ENCODE results near the gene AGTRAP.

The AGTRAP gene

DNA sequence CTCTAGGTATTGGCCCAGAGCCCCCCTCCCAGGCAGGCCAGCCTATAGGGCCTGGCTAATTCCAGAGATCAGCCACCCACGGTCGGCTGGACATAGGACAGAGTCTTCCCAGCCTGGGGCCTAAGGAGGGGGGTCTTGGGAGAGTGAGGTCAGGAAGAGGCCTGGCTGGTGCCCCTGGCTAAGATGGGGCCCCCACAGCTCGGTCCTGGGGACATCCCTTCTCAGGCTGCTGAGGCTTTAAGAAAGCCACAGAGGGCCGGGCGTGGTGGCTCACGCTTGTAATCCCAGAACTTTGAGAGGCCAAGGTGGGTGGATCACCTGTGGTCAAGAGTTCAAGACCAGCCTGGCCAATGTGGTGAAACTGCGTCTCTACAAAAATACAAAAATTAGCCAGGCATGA, 28.6 kb downstream of the AGTRAP start:
- DNase-seq: no peak

DNA sequence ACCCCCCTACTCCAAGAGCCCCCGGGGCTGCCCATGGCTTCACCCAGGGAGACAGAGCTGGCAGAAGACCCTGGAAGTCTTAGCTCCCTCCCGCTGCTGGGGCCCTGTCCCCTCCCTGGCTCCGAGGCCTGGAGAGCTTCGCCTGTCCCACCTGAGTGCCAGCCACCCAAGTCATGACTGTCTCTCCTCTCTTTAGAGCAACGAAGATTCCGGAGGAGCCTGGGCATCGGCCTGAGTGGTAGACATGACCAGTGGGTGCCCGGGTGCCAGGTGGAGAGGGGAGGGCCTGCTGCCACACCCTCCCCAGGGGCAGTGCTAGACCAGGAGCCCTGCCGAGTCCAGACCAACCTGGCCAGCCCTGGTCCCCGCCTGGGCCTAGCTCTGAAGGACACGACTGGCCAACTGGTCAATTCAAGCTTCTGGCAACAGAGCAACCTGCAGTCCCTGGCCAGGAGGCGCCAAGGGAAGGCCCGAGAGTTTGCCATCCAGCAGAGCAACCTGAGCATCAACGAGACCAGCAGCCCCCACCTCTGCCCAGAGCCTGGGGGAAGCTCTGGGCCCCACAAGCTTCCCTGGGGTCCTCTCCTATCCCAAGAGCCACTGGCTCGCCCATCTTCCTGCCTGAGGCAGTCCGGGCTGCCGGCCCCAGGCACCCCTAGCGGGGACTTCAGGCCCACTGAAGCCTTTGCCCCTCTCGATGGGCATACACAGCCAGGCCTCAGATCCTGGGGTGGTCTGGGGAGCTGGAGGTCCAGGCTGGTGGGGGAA, 29.9 kb downstream of the AGTRAP start:
- no peak for DNase-seq

DNA sequence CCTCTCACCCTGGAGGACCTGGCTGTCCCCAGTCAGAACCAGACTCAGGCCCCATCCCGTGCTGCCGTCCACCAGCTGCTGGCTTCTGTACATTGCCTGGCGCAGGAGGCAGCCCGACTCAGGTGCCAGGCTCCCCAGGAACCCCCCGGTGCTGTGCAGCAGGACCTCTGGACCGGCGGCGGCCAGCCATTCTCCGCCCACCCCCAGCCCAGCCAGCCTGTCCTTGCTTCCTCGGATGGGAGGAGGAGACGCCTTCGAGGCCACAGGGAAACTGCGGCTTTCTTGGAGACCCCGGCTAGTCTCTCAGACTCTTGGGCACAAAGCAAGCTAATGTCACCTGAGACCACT, 30.5 kb downstream of the AGTRAP start:
- DNase-seq: no peak

DNA sequence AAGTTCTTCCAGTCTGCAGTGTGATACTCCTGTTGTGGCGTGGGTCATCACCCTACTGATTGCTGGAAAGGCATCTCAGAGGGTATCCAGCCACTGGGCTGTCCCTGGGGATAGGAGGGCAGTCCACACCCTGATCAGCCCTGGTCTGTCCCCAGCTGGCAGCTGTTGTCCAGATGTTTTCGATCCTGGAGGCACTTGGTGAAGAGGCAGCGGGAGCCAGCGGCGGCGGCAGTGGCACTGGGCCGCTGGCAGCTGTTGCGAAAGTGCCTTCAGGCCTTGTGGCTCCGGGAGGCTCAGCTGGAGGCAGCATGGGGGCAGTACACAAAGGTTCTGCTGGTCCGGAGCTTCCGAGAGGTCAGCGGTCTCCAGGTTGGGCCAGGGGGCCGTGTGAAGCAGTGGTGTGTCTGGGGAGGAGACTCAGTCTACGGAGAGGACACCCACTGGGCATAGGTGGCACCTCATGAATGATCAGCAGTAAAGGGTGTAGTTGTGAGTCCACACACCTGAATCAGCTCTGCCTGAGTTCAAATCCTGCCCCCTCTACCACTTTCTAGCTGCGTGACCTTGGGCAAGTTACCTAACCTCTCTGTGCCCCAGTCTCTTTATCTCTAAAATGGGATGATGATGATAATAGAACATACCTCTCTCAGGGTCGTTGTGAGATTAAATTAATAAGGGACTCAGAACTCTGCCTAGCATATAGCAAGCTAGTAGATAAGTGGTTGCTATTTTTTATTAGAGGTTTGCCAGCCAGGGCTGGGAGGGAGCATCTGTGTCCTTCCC, 32.2 kb downstream of the AGTRAP start:
- DNase-seq: no peak

DNA sequence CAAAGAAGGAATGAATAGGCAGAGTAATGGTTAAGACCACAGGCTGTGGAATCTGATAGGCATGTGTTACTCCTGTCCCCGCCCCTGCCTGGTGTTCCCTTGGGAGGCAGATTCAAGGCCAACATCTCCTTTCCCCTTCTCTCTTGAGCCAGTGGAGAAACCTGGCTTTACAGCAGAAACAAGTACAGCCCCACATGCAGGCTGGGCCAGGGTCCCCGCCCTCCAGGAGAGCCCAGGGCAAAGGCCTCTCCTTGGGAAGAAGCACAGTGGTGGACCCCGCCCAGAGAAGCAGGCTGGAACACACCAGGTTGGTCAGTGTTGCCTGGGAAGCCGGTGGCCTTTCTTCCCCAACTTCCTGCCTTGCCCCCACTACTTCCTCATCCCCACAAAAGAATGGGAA, 32.9 kb downstream of the AGTRAP start:
- no peak for DNase-seq

DNA sequence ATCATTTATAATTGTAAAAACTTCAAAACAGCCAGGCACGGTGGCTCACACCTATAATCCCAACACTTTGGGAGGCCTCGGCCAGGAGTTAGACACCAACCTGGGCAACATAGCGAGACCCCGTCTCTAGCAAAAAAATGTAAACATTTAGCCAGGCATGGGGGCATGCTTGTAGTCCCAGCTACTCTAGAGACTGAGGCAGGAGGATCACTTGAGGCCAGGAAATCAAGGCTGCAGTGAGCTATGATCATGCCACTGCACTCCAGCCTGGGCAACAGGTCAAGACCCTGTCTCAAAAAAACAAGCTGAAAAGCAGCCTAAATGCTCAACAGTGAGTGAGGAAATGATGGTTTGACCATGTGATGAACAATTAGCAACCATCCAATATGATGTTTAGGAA, 33.3 kb downstream of the AGTRAP start:
- DNase-seq: no peak

DNA sequence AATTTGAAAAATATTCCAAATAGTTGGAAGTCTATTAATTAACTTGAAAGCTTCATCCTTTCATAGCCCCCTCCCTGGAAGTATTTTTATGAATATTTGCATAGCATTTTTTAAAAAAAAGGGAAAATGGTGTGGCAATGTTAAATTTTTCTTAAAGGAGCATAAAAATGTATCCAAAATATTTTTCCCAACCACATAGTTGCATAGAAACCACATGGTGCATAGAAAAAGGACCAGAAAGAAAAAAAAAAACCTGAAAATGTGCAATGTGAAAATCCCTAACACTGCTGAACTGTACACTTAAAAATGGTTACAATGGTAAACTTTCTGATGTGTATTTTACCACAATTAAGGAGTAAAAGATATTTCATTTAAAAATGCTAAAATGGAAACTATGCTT, 34.1 kb downstream of the AGTRAP start:
- DNase-seq: no peak

DNA sequence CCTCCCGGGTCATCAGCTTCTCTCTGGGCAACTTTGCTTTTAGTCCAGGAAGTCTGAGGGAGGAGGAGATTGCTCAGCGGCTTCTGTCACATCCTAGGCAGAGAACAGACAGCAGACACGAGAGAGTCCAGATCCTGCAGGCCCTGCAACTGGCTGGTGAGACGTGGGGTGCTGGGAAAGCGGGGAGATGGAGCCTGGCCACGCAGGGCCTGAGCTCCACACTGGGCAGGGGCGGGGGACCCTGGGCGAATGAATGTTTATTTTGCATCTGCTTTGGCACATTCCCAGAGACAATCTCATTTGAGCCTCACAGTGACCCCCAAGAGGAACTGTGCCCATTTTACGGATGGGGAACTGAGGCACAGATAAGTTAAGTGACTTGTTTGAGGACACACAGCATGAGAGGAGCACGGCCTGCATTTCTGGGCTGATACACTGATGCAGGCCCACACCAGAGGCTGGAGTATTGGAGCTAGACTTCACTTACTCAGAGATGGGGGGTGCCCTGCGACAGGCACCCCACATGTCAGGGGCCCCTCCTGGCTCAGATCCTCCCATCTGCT, 35.6 kb downstream of the AGTRAP start:
- no peak for DNase-seq

DNA sequence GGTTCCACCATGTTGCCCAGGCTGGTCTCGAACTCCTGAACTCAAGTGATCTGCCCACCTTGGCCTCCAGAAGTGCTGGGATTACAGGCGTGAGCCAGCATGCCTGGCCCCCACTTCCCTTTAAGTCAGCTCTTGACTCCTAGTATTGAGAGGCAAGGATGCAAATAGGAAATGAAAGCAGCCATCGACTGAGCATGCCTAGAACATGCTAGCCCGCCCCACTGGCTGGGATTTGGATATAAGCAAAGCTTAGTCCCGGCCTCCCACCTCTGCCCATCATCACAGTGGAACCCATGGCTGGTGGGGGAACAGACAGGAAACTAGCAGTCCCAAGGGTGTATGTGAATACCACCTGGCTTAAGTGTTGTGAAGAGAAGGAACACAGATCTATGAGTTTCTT, 36.5 kb downstream of the AGTRAP start:
- DNase-seq: no peak

DNA sequence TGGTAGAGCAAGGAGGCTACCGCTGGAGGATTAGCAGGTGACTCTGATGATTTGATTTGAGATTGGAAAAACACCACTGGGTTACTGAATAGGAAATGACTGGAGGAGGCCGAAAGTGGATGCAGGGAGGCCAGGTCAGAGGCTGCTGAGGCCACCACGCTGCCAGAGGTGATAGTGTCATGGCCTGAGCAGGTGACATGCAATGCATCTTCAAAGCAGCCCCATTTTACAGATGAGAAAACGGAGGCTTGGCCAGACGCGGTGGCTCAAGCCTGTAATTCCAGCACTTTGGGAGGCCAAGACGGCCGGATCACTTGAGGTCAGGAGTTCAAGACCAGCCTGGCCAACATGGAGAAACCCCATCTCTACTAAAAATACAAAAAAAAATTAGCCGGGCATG, 38.8 kb downstream of the AGTRAP start:
- DNase-seq: no peak

DNA sequence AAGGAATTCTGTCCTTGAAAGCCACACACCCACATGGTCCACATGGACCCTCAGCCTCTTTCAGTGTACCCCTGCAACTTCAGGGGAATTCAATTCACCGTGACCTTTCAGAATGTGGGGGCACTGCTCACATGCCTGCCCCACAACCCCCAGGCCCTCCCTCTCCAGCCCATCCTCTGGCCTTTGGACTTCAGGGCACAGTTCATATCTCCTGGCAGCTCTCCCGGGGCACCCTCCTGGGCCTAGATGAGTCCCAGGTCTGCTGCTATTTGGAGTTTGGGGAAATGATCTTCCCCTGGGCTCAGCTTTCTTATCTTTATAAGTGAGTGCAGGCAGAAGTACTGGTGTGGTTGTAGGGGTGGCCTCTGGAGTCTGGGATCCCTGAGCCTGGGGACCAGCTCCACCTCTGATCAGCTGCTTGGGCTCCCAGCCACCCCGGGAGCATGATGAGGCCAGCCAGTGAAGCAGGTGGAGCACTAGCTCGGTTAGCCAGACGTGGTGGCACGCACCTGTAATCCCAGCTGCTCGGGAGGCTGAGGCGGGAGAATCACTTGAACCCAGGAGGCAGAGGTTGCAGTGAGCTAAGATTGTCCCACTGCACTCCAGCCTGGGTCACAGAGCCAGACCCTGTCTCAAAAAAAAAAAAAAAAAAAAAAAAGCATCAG, 41.9 kb downstream of the AGTRAP start:
- no peak for DNase-seq

DNA sequence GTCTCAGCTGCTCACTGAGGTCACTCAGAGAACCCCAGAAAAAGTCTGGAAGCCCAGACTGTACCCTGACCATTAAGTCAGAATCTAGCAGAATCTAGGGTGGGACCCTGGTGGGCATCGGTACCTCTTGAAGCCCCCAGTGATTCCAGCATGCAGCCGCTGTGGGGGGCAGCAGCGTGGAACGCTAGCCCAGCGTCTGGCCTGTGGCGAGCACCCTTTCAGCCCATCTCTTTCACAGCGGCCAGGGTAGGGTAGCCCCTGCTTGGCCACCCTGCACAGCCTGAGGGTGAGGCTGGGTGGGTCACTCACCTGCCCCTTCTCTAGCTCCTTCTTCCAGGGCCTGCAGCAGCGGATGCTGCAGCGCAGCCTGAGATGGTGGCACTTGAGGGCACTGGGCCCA, 42.4 kb downstream of the AGTRAP start:
- DNase-seq: no peak

DNA sequence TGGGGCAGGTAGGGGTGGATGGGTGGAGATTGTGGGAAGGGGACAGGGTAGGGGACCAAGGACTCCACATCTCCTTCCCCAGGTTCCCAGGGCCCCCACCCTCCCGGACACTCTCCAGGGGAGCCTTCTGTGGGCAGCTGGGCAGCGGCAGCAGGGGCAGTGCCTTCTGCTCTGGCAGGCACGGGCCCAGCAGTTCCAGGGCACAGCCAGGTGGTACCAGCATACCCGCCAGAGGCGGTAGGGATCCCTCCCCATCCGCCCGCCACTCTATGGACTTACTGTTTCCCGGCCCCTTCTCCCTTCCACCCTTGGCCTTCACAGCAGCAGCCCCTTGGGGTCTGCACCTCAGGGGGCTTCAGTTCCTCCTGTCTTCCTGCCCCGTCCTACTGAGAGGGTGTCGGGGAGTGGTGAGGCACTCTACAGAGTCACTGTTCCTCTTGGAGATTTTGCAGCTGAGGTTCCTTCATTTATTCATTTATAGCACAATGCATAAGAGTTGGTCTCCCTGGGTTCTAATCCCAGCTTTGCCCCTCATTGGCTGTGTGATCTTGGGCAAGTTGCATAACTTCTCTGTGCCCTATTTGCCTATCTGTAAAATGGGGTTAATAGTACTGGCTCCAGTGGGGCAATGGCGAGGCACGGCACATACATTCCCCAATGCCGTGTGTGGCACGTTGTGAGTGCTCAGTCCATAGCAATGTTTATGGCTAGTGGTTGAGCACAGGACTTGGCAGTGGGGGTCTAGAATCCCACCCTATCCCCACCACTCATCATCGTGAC, 43.1 kb downstream of the AGTRAP start:
- no peak for DNase-seq

DNA sequence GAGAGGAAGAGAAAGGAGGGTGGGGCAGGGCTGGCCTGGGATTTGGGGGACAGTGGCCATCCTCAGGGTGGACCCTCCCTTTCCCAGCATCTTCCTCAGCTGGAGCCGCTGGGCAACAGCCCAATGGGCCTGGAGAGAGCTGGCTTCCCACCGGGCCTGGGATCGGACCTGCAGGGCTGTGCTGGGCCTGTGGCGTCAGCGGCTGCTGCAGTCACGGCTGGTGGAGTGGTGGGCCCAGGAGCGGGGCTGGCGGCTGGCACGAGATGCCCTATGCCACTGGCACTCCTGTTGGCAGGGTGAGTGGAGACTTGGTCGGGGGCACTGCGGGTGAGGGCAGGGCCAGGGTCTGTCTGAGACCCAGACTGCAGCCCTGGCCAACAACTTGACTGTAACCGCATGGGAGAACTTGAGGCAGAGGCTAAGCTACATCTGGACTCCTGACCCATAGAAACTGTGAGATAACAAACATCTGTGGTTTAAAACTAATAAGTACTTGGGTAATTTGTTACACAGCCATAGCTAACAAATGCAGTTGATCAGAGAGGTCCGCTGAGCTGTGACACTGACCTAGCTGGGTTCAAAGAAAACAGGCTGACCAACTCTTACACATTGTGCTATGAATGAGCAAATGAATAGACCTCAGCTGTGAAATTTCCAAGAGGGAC, 43.9 kb downstream of the AGTRAP start:
- no peak for DNase-seq

DNA sequence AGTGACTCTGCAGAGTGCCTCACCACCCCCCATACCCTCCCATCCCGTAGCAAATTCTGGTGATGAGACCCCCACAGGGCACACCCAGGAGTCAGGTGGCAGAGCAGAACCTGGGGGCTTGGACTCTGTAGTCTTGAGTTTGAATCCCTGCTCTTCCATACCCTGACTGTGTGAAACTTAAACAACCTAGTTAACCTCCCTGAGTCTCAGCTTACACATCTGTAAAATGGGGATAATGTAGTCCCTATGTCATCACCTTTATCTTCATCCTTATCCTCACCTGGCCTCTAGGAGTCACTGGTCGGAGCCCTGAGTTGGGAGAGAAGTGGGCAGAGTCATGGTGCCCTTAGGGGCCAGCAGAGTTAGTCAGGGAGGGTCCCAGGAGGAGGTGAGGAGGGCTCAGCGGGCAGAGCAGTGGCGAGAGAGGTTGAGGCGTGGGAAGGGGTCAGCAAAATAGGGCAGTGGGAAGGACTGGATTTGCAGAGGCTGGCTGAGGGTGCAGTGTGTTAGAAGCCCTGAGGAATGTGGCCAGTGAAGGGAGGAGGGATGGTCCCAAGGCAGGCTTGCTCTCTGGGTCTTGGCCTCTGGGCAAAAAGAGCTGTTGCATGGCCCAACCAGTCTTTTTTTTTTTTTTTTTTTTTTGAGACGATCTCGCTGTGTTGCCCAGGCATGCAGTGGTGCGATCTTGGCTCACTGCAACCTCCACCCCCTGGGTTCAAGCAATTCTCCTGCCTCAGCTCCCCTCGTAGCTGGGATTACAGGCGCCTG, 44.6 kb downstream of the AGTRAP start:
- DNase-seq: no peak

DNA sequence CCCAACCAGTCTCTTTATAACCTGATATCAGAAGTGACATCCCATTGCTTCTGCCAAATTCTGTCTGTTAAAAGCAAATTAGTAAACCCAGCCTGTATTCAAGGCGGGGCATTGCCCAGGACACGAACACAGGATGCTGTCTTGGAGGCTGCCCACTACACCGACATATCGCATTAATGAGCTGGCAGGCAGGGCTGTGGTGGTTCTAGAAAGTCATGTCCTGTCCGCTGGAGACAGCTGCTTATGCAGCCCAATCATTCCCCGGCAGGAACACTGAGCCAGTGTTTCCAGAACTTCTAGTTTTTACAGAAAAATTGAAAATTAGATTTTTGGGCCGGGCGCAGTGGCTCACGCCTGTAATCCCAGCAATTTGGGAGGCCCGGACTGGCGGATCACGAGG, 45.4 kb downstream of the AGTRAP start:
- no peak for DNase-seq

DNA sequence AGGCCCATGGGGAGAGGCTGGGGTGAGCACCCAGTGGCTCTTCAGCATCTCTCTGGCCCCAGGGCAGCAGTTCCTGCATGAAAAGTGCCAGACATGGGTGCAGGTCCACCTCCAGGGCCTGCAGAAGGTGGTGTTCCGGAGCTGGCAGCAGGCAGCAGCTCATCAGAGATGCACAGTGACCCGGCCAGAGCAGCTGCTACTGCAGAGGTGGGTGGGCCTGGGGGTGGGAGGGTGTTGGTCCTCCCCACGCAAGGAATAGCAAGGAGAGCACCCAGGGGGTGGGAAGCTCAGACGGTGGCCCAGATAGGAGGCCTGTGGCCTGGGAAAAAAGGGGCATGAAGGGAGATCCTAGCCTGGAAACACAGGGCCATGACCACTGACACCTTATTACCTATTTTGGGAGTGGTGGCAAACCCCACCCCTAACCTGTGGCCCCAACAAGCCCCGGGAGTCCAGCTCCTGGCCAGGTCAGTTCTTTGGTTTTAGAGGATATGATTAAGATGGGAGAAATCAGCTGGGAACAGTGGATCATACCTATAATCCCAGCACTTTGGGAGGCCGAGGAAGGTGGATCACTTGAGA, 46.3 kb downstream of the AGTRAP start:
- DNase-seq: no peak

DNA sequence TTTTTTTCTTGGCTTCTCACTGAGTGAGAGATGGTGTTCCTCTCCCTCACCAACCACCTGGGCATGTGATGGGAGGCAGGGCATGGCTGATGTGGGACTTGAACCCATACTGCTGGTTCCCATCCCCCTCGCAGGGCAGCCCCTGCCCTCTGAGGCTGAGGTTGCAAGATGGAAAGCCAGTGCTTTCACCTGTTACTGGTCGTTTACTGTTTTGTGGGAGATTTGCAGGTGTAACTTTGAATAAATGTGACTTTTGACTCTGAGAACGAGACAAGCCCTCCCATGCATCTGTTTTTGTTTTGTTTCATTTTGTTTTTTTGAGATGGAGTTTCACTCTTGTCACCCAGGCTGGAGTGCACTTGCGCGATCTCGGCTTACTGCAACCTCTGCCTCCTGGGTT, 47.6 kb downstream of the AGTRAP start:
- DNase-seq: no peak

DNA sequence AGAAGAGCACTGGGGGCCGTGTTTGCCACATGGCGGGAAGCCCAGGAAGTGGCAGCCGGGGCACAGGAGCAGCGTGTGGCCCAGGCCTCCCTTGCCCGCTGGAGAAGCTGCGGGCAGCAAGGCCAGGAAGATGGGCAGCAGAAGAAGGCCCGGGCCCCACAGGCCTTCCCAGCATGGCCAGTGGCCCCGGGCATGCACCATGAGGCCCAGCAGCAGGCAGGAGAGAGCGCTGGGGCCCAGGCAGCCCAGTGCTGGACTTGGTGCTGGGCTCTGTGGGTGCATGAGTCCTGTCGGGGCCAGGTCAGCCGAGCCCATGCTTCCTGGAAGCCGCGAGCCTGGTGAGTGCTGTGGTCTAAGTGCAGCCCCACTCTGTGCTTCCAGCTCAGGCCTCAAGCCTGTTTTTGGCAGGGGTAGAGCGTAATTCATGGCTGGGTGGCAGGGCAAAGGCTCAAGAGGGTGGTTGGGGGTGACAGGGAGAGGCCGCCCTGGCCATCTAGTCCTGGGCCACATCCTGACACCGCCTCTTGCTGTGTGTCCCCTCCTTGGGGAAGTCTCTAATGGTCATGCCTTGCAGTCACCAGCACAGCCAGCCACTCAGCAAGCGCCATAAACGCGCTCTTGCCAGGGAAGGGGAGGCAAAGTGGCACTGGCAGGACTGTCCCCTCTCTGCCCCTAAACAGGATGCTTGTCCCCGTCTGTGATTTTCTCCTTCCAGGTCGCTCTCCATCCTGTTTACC, 48.5 kb downstream of the AGTRAP start:
- no peak for DNase-seq

DNA sequence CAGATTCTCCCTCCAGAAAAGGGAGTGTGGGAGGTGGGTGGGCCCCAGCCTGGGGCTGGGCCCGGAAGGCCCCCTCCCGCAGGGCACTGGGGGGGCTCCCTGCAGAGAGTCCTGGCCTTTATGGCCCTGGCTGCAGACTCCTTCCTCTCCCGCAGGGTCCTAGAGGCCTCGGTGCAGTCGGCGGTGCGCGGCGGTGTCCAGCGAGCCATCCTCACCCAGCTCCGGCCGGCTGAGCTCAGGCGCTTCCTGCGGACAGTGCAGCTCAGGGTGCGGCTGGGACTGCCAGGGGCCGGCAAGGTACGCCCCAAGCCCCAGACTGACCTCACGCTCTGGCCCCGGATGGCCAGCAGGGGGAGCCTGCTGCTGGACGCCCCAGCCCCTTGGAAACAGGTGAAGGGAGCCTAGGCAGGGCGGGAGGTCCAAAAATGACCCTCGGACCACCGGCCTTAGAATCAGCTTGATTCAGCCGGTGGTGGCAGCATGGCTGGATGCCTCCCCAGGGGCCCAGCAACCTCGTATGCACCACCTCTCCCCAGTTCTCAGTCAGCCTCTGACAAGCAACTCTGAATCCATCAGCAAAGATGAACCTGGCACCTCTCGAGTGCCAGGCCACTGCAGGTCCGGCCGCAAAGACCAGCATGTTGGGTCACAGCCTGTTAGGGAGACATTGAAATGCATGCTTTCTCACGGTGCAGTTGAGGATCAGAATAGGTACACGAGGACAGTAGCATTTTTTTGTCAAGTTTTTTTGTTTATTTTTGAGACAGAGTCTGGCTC, 49.2 kb downstream of the AGTRAP start:
- no peak for DNase-seq

Data from NCI-H774 (cell line).